ENCODE data around the gene ANKRD31.
"Not testable (repeated sequence)": the region's sequence is repeated elsewhere in the genome, so short reads cannot be mapped to it uniquely, and the experiment has no call there.

ANKRD31 gene

DNA sequence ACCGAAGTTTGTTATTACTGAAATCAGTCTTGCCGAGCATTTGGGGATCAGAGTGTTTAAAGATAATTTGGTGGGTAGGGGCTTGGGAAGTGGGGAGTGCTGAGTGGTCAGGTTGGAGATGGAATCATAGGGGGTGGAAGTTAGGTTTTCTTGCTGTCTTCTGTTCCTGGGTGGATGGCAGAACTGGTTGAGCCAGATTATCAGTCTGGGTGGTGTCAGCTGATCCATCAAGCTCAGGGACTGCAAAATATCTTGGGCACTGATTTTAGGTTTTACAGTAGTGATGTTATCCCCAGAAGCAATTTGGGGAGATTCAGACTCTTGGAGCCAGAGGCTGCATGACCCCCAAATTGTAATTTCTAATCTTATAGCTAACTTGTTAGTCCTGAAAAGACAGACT is 5.4 kb upstream of the ANKRD31 start:
- Histone ChIP-seq H3K9me3 (no peaks in the 10 kb centered on the region), H3K4me1 (no peaks in the 10 kb centered on the region), H3K27ac (no peak overlapping the region), H3K36me3 (no peaks in the 10 kb centered on the region), H3K4me3 (no peak overlapping the region), H3K27me3 (no peaks in the 10 kb centered on the region)
- DNase-seq, result no peak
- intact Hi-C loops (cut with DNase I; ENCODE audit: low total_unique reads), result no loop called here
- TF ChIP-seq, protein P1, sequence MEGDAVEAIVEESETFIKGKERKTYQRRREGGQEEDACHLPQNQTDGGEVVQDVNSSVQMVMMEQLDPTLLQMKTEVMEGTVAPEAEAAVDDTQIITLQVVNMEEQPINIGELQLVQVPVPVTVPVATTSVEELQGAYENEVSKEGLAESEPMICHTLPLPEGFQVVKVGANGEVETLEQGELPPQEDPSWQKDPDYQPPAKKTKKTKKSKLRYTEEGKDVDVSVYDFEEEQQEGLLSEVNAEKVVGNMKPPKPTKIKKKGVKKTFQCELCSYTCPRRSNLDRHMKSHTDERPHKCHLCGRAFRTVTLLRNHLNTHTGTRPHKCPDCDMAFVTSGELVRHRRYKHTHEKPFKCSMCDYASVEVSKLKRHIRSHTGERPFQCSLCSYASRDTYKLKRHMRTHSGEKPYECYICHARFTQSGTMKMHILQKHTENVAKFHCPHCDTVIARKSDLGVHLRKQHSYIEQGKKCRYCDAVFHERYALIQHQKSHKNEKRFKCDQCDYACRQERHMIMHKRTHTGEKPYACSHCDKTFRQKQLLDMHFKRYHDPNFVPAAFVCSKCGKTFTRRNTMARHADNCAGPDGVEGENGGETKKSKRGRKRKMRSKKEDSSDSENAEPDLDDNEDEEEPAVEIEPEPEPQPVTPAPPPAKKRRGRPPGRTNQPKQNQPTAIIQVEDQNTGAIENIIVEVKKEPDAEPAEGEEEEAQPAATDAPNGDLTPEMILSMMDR (IDR thresholded peaks at IDR 0.05), result no peak

DNA sequence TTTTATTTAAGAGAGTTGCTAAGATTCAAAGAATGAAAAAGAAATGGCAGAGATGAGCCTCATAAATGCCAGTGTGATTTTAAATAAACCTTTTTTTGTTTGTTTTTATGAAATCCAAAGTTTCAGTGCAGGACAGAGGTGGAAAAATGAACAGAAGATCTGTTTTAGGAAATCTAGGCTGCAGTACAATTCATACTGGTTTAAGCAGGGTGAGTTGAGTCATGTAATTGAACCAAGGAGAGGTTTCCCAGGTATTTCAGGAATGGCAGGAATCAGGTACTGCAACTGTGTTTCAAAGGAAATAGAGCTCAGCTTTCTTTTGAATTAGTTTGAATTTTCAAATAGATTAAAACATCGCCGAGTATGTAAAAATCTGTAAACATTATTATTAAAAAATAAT is 3.0 kb upstream of the ANKRD31 start:
- intact Hi-C loops (cut with DNase I; ENCODE audit: low total_unique reads), result loop anchor here (5.0 to 10.0 kb wide), 3 partner anchors 98 to 443 kb away; partner anchors contain the start of genes GCNT4 and HMGCR
- Histone ChIP-seq H3K4me3 (no peak overlapping the region), H3K9me3 (no peaks in the 10 kb centered on the region), H3K36me3 (no peaks in the 10 kb centered on the region), H3K27ac (no peak overlapping the region), H3K27me3 (no peaks in the 10 kb centered on the region), H3K4me1 (peaks cover 0 to 7% (median 0%) of the 10 kb centered on the region in 4 donors)
- TF ChIP-seq, protein P1 (IDR thresholded peaks at IDR 0.05), result no peak
- DNase-seq, result no peak

DNA sequence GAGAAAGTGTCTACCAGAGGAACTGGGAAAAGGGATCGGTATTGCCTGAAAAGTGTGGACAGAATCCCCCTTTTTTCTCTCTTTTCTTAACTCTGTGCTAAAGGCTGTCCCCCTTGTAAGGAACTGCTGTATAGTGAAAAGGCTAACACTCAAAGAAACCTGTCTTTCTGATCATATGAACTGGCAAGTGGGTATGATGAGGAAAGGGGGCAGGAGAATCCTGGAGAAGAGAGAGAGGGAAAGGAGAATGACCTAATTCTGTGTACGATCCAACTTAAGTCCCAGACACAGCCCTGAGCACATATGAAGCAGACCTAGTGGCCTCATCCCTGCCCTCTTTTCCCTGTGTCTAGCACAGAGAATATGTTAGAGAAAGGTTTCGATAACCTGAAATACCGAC is 967 bp downstream of the ANKRD31 start:
- H3K4me1 ChIP-seq, result peaks cover 0 to 7% (median 0%) of the 10 kb centered on the region in 4 donors
- peak overlapping the region in 1 of 2 donors; percentile 74 for H3K27ac ChIP-seq
- no peaks in the 10 kb centered on the region for H3K36me3 ChIP-seq
- TF ChIP-seq, protein P1 (IDR thresholded peaks at IDR 0.05), result no peak
- intact Hi-C loops (cut with DNase I; ENCODE audit: low total_unique reads), result loop anchor here (5.0 to 10.0 kb wide), 3 partner anchors 102 to 447 kb away; partner anchors contain the start of genes GCNT4 and HMGCR
- no peaks in the 10 kb centered on the region for H3K27me3 ChIP-seq
- no peaks in the 10 kb centered on the region for H3K9me3 ChIP-seq
- no peak for DNase-seq
- H3K4me3 ChIP-seq, result no peak overlapping the region

DNA sequence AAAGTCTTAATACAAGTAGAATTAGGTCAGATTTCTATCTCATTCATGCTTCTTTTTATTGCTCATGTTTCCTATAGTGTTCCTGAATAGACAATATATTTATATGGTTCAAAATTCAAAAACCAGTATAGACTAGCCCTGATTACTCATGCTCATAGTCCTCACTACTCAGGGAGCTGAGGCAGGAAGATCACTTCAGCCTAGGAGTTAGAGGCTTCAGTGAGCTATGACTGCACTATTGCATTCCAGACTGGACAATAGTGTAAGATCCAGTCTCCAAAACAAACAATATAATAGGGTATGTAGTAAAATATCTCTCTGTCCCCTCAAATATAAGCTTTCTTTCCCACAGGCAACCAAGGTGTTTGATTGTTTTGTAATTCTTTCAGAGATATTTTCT is 2.4 kb downstream of the ANKRD31 start:
- intact Hi-C loops (cut with DNase I; ENCODE audit: low total_unique reads), result loop anchor here (10.0 kb wide), 1 partner anchor 179 kb away; the partner anchor contains the start of gene GCNT4
- TF ChIP-seq, protein P1 (IDR thresholded peaks at IDR 0.05), result no peak
- no peak overlapping the region for H3K4me3 ChIP-seq

DNA sequence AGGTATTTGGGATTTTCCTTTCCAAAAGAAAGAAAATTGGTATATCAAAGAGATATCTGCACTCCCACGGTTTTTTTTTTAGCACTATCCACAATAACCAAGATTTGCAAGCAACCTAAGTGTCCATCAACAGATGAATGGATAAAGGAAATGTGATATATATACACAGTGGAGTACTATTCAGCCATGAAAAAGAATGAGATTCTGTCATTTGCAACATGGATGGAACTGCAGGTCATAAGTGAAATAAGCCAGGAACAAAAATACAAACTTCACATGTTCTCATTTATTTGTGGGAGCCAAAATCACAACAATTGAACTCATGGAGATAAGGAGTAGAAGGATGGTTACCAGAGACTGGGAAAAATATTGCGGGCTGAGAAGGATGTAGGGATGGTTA is 9.8 kb downstream of the ANKRD31 start:
- no peak overlapping the region for H3K4me3 ChIP-seq
- intact Hi-C loops (cut with DNase I; ENCODE audit: low total_unique reads), result no loop called here
- H3K4me1 ChIP-seq, result no peaks in the 10 kb centered on the region
- no peaks in the 10 kb centered on the region for H3K9me3 ChIP-seq
- H3K27me3 ChIP-seq, result no peaks in the 10 kb centered on the region
- no peaks in the 10 kb centered on the region for H3K36me3 ChIP-seq
- TF ChIP-seq, protein P1 (IDR thresholded peaks at IDR 0.05), result no peak
- no peak overlapping the region for H3K27ac ChIP-seq
- no peak for DNase-seq

More for the DNA sequence above, 2.4 kb downstream of the ANKRD31 start:
- Histone ChIP-seq H3K27me3 (no peaks in the 10 kb centered on the region), H3K4me1 (peaks cover 0 to 7% (median 0%) of the 10 kb centered on the region in 4 donors), H3K9me3 (no peaks in the 10 kb centered on the region), H3K36me3 (no peaks in the 10 kb centered on the region), H3K27ac (no peak overlapping the region)
- DNase-seq, result no peak

DNA sequence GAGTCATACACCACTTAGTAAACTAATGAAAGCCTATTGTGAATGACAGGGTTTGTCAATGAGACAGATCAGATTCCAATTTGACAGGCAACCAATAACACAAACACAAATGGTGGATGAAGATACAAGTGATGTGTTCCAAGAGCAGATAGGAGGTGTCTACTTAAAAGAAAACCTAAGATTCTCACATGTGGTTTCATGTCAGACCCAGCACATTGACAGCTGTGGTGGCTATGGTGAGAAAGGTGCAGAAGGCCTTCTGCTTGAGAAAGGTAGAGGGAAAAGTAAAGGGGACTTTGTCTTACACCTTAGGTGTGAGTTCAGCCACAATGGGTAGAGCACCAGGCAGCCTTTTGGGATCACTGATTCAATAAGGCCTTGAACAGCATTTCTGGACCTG is 11.2 kb downstream of the ANKRD31 start:
- Histone ChIP-seq H3K4me3 (no peak overlapping the region), H3K9me3 (no peaks in the 10 kb centered on the region), H3K36me3 (no peaks in the 10 kb centered on the region), H3K4me1 (no peaks in the 10 kb centered on the region), H3K27ac (no peak overlapping the region), H3K27me3 (no peaks in the 10 kb centered on the region)
- intact Hi-C loops (cut with DNase I; ENCODE audit: low total_unique reads), result no loop called here
- no peak for DNase-seq
- TF ChIP-seq, protein P1 (IDR thresholded peaks at IDR 0.05), result no peak

DNA sequence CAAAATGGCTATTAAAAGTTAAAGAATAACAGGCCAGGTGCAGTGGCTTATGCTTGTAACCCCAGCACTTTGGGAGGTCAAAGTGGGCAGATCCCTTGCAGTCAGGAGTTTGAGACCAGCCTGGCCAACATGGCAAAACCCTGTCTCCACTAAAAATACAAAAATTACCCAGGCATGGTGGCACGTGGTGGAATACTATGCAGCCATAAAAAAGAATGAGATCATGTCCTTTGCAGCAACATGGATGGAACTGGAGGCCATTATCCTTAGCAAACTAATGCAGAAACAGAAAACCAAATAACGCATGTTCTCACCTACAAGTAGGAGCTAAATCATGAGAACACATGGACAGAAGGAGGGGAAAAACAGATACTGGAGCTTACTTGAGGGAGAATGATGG is 15.9 kb downstream of the ANKRD31 start:
- H3K9me3 ChIP-seq; intact Hi-C loops (cut with DNase I; ENCODE audit: low total_unique reads); H3K27me3 ChIP-seq; DNase-seq; H3K4me3 ChIP-seq; H3K27ac ChIP-seq; H3K4me1 ChIP-seq; H3K36me3 ChIP-seq: not testable (repeated sequence)
